Activated naive CD8-positive, alpha-beta T cell treated with anti-CD3 and anti-CD28 coated beads, Interleukin-2, amount 50 U/mL, for 24 hours (primary cell): ENCODE measurements around the gene CAP2.

Experiments
- ATAC-seq: fragments of 150-1000 bp; cut with Tn5 transposase; one replicate; pipeline ENCODE4 v1.10.0; 2021
- DNase-seq: peaks from one replicate; pipeline ENCODE4 v3.0.0; 2021
- H3K27ac Mint-ChIP-seq: one replicate; pipeline ENCODE4 v1.8.0; 2021; ENCODE audit warnings: mild to moderate bottlenecking, mixed read lengths
- H3K27me3 Mint-ChIP-seq: one replicate; pipeline ENCODE4 v1.8.0; 2021; ENCODE audit warnings: mixed read lengths
- H3K36me3 Mint-ChIP-seq: one replicate; pipeline ENCODE4 v1.8.0; 2021; ENCODE audit warnings: low read depth, mixed read lengths
- H3K4me1 Mint-ChIP-seq: one replicate; pipeline ENCODE4 v1.8.0; 2021; ENCODE audit warnings: mixed read lengths
- H3K4me3 Mint-ChIP-seq: one replicate; pipeline ENCODE4 v1.8.0; 2021; ENCODE audit warnings: mild to moderate bottlenecking, moderate library complexity, mixed read lengths
- H3K9me3 Mint-ChIP-seq: one replicate; pipeline ENCODE4 v1.8.0; 2021; ENCODE audit warnings: mixed read lengths

CAP2 gene

DNA sequence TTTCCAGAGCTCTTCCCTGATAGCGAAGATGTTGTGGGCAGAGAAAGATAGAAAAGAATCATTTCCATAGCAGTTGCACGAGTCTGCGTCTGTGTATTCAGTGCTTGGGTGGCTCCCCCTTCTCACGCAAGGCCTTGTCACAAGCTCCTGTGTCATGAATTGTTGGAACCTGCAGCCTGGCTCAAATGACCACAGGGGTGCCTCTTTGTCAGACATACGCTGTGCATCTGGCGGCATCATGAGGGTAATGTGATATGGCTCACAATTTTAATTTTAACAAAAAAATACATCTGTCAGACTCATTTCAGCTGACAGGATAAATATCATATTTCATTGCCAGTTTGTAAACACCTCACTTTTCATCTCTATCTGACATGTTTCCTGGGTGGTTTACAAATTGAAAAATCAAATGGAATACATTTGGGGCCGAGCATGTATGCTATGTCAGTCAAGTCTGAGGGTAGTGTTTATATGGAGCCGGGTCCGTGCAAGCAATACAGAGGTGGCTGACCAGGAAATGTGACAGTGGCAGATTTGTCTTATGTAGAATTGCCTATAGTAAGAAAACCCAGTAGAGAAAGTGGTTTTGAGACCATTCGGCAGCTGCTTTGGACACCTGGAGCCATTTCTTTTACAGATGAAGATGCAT, 90.9 kb downstream of the CAP2 start:
- Mint-ChIP-seq H3K36me3 (no peaks in the 10 kb centered on the region), H3K4me3 (no peak overlapping the region), H3K4me1 (no peaks in the 10 kb centered on the region), H3K9me3 (no peaks in the 10 kb centered on the region), H3K27ac (no peak overlapping the region), H3K27me3 (peaks cover 9% of the 10 kb centered on the region)
- DNase-seq (no peak), ATAC-seq (no peak)

GRCh38 chr6:17485181-17485580, 91.8 kb downstream of the CAP2 start:
- Mint-ChIP-seq H3K36me3 (no peaks in the 10 kb centered on the region), H3K9me3 (no peaks in the 10 kb centered on the region), H3K27ac (no peak overlapping the region), H3K27me3 (peaks cover 9% of the 10 kb centered on the region), H3K4me1 (no peaks in the 10 kb centered on the region), H3K4me3 (no peak overlapping the region)
- ATAC-seq (no peak), DNase-seq (no peak)

GRCh38 chr6:17485946-17486345, 92.6 kb downstream of the CAP2 start:
- Mint-ChIP-seq H3K27ac (no peak overlapping the region), H3K27me3 (peaks cover 9% of the 10 kb centered on the region), H3K4me1 (no peaks in the 10 kb centered on the region), H3K36me3 (no peaks in the 10 kb centered on the region), H3K9me3 (no peaks in the 10 kb centered on the region), H3K4me3 (no peak overlapping the region)
- no peak for ATAC-seq
- no peak for DNase-seq

GRCh38 chr6:17486680-17487079, 93.3 kb downstream of the CAP2 start:
- DNase-seq = no peak
- ATAC-seq = no peak
- H3K4me1 Mint-ChIP-seq = no peaks in the 10 kb centered on the region
- no peak overlapping the region for H3K27ac Mint-ChIP-seq
- peaks cover 10% of the 10 kb centered on the region for H3K27me3 Mint-ChIP-seq
- H3K4me3 Mint-ChIP-seq = no peak overlapping the region
- no peaks in the 10 kb centered on the region for H3K9me3 Mint-ChIP-seq
- no peaks in the 10 kb centered on the region for H3K36me3 Mint-ChIP-seq

DNA sequence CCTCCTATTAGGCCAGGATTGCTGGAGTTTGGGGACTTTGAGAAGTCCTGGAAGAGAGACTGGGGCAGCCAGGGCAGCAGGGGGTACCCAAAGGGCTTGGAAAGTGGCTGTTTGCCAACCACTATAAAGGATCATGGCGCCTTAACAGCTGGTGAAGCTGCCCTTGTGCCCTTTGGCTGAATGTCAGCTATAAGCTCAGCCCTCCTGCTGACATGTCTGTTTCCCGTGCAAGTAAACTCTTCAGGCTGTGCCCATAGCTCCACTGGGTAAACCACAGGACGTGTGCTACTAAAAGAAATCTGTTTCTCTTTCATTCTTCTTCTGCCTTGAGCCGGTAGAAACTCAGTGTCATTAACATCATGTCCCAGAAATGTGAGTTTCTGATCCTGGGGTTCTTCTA, 97.3 kb downstream of the CAP2 start:
- H3K27me3 Mint-ChIP-seq = peaks cover 26% of the 10 kb centered on the region
- H3K4me3 Mint-ChIP-seq = no peak overlapping the region
- no peak for ATAC-seq
- no peak for DNase-seq
- no peaks in the 10 kb centered on the region for H3K9me3 Mint-ChIP-seq
- H3K4me1 Mint-ChIP-seq = no peaks in the 10 kb centered on the region
- no peak overlapping the region for H3K27ac Mint-ChIP-seq
- H3K36me3 Mint-ChIP-seq = no peaks in the 10 kb centered on the region

- no peak for ATAC-seq
- no peaks in the 10 kb centered on the region for H3K9me3 Mint-ChIP-seq
Measured at GRCh38 chr6:17491416-17492142, 98.2 kb downstream of the CAP2 start.

DNA sequence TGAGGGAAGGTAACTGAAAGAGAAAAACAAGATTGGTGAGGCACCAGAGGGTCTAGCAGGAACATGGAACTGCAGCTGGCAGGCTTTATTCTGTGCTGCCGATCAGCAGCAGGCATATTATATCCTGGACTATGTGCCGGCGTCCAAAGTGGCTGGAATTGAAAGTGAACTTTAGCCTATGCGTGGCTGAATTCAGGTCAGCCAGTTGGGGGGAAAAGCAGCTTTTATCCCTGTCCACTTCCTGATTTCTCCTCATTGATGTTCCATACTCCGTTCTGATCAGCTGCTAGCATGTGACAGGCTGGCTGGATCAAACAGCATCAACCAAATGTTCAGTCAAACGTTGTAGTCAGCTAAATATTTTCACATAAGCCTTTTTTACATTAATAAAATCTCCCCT, 99.0 kb downstream of the CAP2 start:
- H3K27ac Mint-ChIP-seq = no peak overlapping the region
- H3K4me3 Mint-ChIP-seq = no peak overlapping the region
- H3K4me1 Mint-ChIP-seq = no peaks in the 10 kb centered on the region
- no peaks in the 10 kb centered on the region for H3K9me3 Mint-ChIP-seq
- no peaks in the 10 kb centered on the region for H3K36me3 Mint-ChIP-seq
- ATAC-seq (no peak), DNase-seq (no peak)
- H3K27me3 Mint-ChIP-seq = peaks cover 24% of the 10 kb centered on the region

More at GRCh38 chr6:17491416-17492142, 98.2 kb downstream of the CAP2 start:
- Mint-ChIP-seq H3K27me3 (peaks cover 26% of the 10 kb centered on the region), H3K4me1 (no peaks in the 10 kb centered on the region), H3K36me3 (no peaks in the 10 kb centered on the region), H3K27ac (no peak overlapping the region), H3K4me3 (no peak overlapping the region)
- DNase-seq = no peak

GRCh38 chr6:17493286-17493685, 99.9 kb downstream of the CAP2 start:
- Mint-ChIP-seq H3K4me1 (no peaks in the 10 kb centered on the region), H3K27me3 (peaks cover 24% of the 10 kb centered on the region), H3K27ac (no peak overlapping the region), H3K36me3 (no peaks in the 10 kb centered on the region), H3K4me3 (no peak overlapping the region), H3K9me3 (no peaks in the 10 kb centered on the region)
- DNase-seq (no peak), ATAC-seq (no peak)

GRCh38 chr6:17494177-17494576, 100.8 kb downstream of the CAP2 start:
- Mint-ChIP-seq H3K36me3 (no peaks in the 10 kb centered on the region), H3K9me3 (no peaks in the 10 kb centered on the region), H3K4me3 (no peak overlapping the region), H3K27me3 (peaks cover 24% of the 10 kb centered on the region), H3K4me1 (no peaks in the 10 kb centered on the region), H3K27ac (no peak overlapping the region)
- ATAC-seq = no peak
- no peak for DNase-seq

GRCh38 chr6:17494919-17495318, 101.5 kb downstream of the CAP2 start:
- H3K27me3 Mint-ChIP-seq = peaks cover 24% of the 10 kb centered on the region
- no peaks in the 10 kb centered on the region for H3K9me3 Mint-ChIP-seq
- H3K4me3 Mint-ChIP-seq = no peak overlapping the region
- H3K27ac Mint-ChIP-seq = no peak overlapping the region
- ATAC-seq (no peak), DNase-seq (no peak)
- H3K36me3 Mint-ChIP-seq = no peaks in the 10 kb centered on the region
- no peaks in the 10 kb centered on the region for H3K4me1 Mint-ChIP-seq

DNA sequence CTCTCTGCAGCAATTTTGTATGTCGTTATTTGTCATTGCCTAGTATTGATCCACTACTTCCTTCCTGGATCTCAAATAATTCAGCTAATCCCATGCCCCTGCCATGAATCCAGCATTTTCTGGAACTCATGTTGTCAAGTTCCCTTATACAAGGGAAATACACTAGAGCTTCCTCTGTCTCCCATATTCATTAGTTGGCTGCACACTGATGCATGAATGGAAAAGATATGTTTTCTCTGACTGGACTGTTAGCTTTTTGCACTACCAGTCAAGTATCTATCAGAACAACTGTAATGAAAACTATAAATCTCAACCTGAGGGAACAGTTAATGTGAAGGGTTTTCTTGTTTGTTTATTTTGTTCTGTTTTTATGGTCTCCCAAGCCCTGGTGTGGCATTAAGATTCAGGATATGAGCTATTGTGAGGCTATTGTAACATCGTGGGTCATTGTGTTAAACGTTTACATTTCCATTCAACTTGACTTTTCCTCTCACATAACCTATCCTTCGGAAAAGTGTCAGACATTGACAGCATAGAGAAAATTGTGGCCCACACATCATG, 104.2 kb downstream of the CAP2 start:
- H3K4me1 Mint-ChIP-seq = no peaks in the 10 kb centered on the region
- ATAC-seq (no peak), DNase-seq (no peak)
- H3K27ac Mint-ChIP-seq = no peak overlapping the region
- H3K27me3 Mint-ChIP-seq = peaks cover 17% of the 10 kb centered on the region
- H3K9me3 Mint-ChIP-seq = no peaks in the 10 kb centered on the region
- no peaks in the 10 kb centered on the region for H3K36me3 Mint-ChIP-seq
- no peak overlapping the region for H3K4me3 Mint-ChIP-seq

GRCh38 chr6:17501442-17501841, 108.0 kb downstream of the CAP2 start:
- DNase-seq = no peak
- no peak for ATAC-seq
- Mint-ChIP-seq H3K27ac (no peak overlapping the region), H3K4me3 (no peak overlapping the region), H3K36me3 (no peaks in the 10 kb centered on the region), H3K27me3 (peaks cover 2% of the 10 kb centered on the region), H3K4me1 (no peaks in the 10 kb centered on the region), H3K9me3 (no peaks in the 10 kb centered on the region)

- Mint-ChIP-seq H3K4me3 (no peak overlapping the region), H3K36me3 (no peaks in the 10 kb centered on the region), H3K27ac (no peak overlapping the region), H3K9me3 (no peaks in the 10 kb centered on the region), H3K4me1 (no peaks in the 10 kb centered on the region), H3K27me3 (peaks cover 2% of the 10 kb centered on the region)
- DNase-seq (no peak), ATAC-seq (no peak)
Measured at GRCh38 chr6:17501982-17502704, 108.7 kb downstream of the CAP2 start.

DNA sequence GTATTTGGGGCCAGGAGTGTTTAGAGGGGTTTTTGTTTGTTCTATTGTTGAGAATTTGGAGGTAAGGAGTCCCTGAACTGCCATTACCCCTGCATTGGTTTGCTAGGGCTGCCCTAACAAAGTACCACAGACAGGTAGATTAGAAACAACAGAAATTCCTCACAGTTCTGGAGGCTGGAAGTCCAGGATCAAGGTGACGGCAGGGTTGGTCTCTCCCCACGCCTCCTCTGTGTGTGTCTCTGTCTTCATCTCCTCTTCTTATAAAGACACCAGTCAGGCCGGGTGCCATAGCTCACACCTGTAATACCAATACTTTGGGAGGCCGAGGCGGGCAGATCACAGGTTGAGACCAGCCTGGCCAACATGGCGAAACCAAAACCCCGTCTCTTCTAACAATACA, 109.7 kb downstream of the CAP2 start:
- no peaks in the 10 kb centered on the region for H3K9me3 Mint-ChIP-seq
- no peak overlapping the region for H3K27ac Mint-ChIP-seq
- no peak overlapping the region for H3K4me3 Mint-ChIP-seq
- peaks cover 5% of the 10 kb centered on the region for H3K27me3 Mint-ChIP-seq
- H3K4me1 Mint-ChIP-seq = no peaks in the 10 kb centered on the region
- DNase-seq = no peak
- H3K36me3 Mint-ChIP-seq = no peaks in the 10 kb centered on the region
- ATAC-seq = no peak

- no peaks in the 10 kb centered on the region for H3K9me3 Mint-ChIP-seq
- H3K4me1 Mint-ChIP-seq = no peaks in the 10 kb centered on the region
- no peaks in the 10 kb centered on the region for H3K36me3 Mint-ChIP-seq
- DNase-seq (no peak), ATAC-seq (no peak)
- H3K27ac Mint-ChIP-seq = no peak overlapping the region
- H3K27me3 Mint-ChIP-seq = peaks cover 6% of the 10 kb centered on the region
- no peak overlapping the region for H3K4me3 Mint-ChIP-seq
Measured at GRCh38 chr6:17504005-17504404, 110.6 kb downstream of the CAP2 start.
